Epithelial cell of proximal tubule (primary cell): ENCODE measurements around the gene CADM1. TPM values are rescaled to one million over a fixed set of nuclear protein-coding genes. Genes with fewer than 3 reads are reported as not detected.

ENCODE experiments used
- DNase-seq: peaks from one replicate; pipeline ENCODE4 v3.0.0-alpha.2; 2011; ENCODE audit warnings: low read depth
- H3K4me3 ChIP-seq: 2 replicates; pipeline ENCODE4 v1.5.1; 2011; ENCODE audit warnings: low read depth, mild to moderate bottlenecking, low read length
- total RNA-seq: library from RNA; depleted of rRNA; stranded (reverse); fragments of >200 nt; gene quantifications from 2 replicates; pipeline ENCODE4 v1.2.3, GENCODE V29; 2015
- TF ChIP-seq, protein P1 (sequence below): conservative IDR thresholded peaks from 2 replicates; pipeline ENCODE4 v1.5.1; 2012; ENCODE audit warnings: low read depth, mild to moderate bottlenecking, low read length

The CADM1 gene
- total RNA-seq, 1 donor from 2014 or later = 21.3 TPM

DNA sequence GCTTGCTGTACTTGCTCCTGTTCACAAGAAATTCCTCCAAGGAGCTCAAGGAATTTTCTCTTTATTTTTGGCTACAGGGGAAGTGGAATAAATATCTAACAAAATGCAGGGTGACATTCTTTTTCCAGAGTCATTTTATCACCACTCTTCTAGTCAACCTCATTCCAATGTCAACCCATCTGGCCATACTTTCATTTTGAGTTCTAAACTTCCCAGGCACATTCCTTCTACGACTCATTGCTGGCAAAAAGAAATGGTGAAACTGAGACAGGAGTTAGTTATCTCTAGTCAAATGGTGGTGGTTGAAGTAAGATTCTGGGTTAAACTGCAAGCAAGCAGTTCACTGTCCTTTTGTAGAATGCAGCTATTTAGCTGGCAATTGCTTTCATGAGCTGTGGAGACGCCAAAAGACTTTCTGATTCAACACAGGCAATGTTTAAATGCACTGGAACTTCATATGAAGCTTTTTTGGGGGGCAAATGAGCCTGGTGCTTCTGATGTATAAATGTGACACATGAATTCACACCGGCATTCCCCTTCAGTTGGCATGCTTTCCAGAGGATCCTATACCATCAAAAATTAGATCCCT, 304.6 kb downstream of the CADM1 start:
- DNase-seq = no peak
- TF ChIP-seq, protein P1, sequence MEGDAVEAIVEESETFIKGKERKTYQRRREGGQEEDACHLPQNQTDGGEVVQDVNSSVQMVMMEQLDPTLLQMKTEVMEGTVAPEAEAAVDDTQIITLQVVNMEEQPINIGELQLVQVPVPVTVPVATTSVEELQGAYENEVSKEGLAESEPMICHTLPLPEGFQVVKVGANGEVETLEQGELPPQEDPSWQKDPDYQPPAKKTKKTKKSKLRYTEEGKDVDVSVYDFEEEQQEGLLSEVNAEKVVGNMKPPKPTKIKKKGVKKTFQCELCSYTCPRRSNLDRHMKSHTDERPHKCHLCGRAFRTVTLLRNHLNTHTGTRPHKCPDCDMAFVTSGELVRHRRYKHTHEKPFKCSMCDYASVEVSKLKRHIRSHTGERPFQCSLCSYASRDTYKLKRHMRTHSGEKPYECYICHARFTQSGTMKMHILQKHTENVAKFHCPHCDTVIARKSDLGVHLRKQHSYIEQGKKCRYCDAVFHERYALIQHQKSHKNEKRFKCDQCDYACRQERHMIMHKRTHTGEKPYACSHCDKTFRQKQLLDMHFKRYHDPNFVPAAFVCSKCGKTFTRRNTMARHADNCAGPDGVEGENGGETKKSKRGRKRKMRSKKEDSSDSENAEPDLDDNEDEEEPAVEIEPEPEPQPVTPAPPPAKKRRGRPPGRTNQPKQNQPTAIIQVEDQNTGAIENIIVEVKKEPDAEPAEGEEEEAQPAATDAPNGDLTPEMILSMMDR = no peak
- no peak overlapping the region for H3K4me3 ChIP-seq

DNA sequence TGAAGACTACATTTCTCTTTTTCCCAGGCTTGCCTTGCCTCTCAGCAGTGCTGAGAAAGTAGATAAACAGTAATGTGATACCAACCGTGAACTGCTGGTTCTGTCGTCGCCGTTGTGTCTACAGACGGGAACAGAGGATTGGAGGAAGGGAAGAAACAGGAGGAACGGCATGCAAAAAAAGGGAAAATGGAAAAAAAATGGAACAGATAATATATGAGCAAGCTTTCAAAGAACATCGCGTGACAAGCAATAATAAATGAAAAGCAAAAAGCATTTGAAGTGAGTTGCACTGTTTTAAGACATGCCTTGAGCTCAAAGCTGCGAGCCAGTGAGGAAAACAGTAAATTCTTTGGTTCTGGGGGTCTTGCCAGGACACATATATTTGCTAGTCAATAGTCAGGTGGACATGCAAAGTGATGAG, 305.9 kb downstream of the CADM1 start:
- no peak for DNase-seq
- TF ChIP-seq, protein P1 = no peak
- no peak overlapping the region for H3K4me3 ChIP-seq

DNA sequence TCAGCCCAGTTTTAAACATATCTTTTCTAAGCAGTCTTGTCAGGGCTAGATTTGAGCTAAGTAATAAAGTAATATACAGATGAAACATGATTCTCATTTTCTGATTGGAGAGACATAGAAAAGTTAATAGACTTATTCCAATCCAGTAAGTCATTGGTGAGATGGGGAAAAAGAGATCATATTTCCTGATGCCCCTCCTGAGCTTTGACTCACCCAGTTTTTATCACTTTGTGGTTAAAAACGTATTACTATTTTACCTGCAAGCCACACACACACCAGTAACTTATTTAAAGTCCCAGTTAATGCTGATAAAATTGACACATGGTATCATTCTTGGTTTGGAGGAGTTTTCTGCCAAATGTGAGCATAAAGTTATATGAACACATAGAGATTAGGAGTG, 306.8 kb downstream of the CADM1 start:
- H3K4me3 ChIP-seq = no peak overlapping the region
- TF ChIP-seq, protein P1 = no peak
- DNase-seq = no peak

DNA sequence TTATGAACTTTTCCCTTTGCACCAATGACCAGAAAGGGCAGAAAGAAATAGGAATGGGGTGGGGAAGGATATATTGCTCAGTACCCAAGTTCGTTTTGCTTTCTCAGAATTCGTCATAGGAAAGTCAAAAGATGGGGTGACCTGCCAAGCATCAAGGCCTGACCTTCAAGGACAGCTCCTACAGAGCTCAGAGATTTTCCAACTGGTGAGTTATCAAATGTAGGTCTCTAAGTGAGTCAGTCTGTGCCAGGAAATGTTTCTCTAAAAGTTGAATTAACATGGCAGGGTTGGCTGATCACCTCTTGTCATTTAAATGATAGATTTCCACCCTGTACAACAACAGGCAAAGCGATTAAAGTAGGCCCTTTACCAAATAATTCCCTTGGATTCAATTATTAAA, 307.2 kb downstream of the CADM1 start:
- no peak overlapping the region for H3K4me3 ChIP-seq
- no peak for DNase-seq
- TF ChIP-seq, protein P1 = no peak

DNA sequence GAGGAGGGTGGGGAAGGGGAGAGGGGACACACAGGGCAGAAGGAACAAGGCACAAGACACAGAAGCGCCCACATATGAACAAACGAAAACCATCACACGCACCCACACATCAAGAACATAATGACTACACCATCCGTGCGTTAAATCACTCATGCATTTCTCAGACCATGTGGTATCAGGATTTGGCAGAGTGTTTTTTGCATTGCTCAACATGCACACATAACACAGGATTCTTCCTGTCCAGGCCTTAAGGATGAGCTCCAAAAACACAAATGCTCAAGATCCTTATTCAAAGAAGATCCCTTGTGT, 309.5 kb downstream of the CADM1 start:
- TF ChIP-seq, protein P1 = no peak
- DNase-seq = no peak

DNA sequence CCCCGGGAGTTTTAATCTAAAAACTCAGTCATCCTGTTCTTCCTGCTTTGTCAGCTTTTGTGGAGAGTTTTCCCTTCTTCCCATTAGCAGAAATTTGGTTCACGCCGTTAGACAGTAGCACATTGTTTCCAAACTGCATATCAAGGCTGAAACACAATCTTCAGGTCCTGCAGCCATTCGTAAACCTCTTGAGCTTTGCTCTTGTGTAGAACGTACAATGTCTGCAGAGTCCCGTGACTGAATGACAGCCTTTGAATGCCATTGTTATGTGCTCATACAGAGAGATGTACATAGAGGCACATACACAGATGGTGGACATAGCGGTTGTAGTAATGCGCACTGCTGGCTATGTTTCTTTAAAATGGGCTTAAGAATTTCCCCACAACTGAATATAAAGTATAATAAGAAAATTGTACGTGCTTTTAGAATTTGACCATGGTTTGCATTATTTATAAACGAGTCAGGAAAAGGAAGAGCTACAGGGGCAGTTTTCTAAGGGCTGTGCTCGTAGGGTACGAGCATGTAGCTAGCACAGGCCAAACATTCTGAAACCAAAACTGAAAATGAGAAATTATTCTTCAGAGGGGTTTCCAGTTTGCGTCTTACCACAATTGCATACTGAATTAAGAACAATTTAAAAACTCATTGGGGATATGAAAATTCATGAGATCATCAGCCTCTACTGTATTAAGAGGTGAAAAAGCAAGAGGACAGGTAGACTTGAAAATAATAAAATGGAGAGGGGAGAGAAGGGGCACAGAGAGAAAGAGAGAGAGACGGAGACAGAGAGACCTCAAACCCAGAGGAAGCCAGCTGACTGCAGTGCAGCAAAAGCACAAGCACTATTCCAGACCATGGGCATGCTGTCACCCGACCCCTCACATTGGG, 310.1 kb downstream of the CADM1 start:
- no peak for DNase-seq
- H3K4me3 ChIP-seq = no peak overlapping the region
- TF ChIP-seq, protein P1 = no peak

More for the DNA sequence above, 309.5 kb downstream of the CADM1 start:
- H3K4me3 ChIP-seq = no peak overlapping the region
